ENCODE results near the gene MEIKIN.

The MEIKIN gene

DNA sequence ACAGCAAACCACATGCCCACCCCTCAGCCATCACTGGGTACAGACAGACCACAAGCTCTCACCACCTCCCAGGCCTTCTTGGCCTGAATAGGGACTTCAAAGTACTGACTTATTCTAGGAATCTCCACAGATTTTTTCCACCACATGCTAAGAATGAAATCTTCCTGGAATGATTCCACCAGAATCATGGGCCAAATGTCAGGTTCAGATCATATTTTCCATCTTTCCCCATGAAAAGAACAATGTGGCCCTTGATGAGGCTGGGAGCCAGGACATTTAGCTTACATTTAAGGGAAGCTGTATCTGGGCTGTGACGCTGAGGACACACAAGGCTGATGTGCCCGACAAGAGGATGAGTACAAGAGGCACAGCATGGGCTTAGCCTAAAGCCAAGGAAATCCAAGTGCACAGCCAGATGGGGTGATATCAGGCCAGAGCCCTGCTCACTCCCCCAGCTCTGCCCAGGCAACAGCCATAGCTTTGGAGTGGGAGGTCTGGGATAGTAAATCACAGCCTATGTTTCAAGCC lies 37.8 kb upstream of the MEIKIN start:
- TF ChIP-seq JUND (IDR thresholded peaks at IDR 0.05; ENCODE audit: low read depth) = no peak
- in situ Hi-C loops (cut with HindIII; ENCODE audit: low pct_unique_long_range_greater_than_20kb, low sequenced_read_pairs) = no loop called here
- no peak for DNase-seq (ENCODE audit: low read depth in 1 of 2, low spot score in 1 of 2)

DNA sequence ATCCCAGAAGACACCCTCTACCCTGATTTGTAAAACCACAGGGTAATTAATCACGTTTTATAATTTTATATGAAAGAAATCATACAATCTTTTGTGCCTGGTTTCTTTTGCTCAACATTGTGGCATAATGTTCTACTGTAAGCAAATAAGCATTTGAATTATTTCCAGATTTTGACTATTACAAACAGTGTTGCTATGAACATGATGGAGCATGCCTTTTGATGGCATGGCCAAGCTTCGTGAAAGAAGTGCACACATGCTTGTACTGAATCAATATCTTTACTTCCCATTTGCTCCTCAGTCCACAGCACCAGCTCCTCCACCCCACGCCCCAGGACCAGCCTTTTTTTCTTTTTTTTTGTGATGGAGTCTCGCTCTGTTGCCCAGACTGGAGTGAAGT lies 36.1 kb upstream of the MEIKIN start:
- no peak for TF ChIP-seq JUND (IDR thresholded peaks at IDR 0.05; ENCODE audit: low read depth)
- no peak for DNase-seq (ENCODE audit: low read depth in 1 of 2, low spot score in 1 of 2)
- in situ Hi-C loops (cut with HindIII; ENCODE audit: low pct_unique_long_range_greater_than_20kb, low sequenced_read_pairs) = no loop called here

DNA sequence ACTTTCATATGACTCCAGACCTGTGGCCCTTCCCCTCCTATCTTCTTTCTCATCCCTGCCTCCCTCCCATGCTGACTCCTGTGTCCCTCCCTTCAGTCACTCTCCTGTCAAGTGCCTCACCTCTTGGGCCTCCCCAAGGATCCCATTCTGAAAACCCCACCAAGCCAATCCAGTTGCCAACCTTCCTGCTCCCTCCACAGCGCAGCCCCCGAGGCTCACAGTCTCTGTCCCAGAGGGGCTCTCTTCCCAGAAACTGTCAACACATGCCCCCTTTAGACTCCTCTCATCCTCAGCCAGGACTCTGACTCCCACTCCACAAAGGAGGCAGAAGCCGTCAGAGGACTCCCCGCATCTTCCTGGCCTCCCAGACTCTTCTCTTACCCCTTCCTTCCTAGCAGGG lies 35.2 kb upstream of the MEIKIN start:
- DNase-seq (ENCODE audit: low read depth in 1 of 2, low spot score in 1 of 2) = no peak
- TF ChIP-seq JUND (IDR thresholded peaks at IDR 0.05; ENCODE audit: low read depth) = no peak

DNA sequence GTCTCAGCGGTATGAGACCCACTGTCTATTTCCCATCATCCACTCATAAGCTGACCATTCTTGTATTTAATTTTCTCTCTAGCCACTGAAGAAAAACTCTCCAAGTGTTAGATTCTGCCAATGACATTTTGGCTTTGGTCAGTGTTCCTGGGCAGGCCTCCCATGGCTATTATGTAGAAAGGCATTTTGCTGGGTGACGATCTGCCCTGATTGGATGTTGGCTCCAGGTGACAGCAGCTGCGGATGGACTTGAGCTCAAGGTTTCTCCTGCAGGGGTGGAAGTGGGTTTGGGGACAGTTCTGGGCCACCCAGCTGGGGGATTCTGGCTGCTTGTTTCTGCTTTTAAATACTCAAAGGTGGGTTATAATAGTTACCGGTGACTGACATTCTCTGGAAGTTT lies 34.4 kb upstream of the MEIKIN start:
- DNase-seq (ENCODE audit: low read depth in 1 of 2, low spot score in 1 of 2) = no peak
- in situ Hi-C loops (cut with HindIII; ENCODE audit: low pct_unique_long_range_greater_than_20kb, low sequenced_read_pairs) = no loop called here
- no peak for TF ChIP-seq JUND (IDR thresholded peaks at IDR 0.05; ENCODE audit: low read depth)

More for the DNA sequence above, 35.2 kb upstream of the MEIKIN start:
- in situ Hi-C loops (cut with HindIII; ENCODE audit: low pct_unique_long_range_greater_than_20kb, low sequenced_read_pairs) = no loop called here

DNA sequence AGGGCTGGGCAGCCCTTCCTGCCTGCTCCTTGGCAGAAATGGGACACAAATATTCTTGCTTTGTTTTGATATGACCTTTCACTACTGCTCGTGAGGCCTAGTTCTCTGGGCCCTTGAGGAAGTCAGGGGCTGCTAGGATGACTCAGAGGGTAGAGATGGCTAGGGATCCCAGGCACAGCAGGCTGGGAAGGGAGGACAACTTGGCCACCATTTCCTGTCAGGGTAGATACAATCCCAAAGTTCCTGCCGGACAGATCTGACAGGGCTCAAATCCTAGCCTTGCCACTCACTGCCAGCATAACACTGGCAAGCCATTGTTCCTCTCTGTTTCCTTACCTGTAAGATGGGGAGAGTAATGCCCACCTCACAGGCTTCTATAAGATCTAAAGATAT lies 31.7 kb upstream of the MEIKIN start:
- TF ChIP-seq JUND (IDR thresholded peaks at IDR 0.05; ENCODE audit: low read depth) = no peak
- DNase-seq (ENCODE audit: low read depth in 1 of 2, low spot score in 1 of 2) = no peak
- in situ Hi-C loops (cut with HindIII; ENCODE audit: low pct_unique_long_range_greater_than_20kb, low sequenced_read_pairs) = no loop called here

DNA sequence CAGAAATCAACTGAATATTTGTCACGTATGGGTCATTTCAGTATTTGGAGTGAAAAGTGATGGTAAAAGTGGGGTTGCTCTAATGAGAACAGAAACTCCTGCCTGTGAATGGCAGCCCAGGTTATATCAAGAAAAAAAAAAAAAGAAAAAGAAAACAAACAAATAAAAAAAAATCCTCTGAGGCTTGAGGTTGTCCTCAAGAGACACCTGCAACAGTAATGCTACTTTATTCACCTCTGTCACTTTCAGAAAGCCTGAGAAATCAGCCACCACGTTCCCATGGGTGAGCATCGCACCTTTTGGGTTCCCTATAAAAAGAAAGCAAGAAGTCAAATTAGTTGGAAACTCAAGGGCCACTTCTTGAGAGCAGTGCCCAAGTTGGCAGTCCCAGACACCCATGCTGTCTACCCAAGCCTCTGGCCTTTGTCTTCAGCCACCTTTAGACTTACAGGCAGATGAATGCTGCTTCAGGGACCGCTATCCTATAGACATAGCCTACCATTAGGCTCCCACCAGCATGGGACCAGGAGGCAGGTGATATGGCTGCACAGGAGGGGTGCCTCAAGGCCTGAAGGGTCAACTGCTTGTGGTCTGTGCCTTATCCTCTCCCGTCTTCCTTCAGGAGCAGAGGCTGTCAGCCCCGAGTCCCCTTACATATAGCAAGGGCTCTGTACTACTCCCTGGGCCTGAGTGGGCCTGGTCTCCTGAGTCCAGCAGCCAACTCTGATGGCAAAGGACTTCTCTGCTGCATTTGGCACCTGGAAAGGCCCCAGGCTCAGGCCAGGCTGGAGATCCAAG lies 31.1 kb upstream of the MEIKIN start:
- in situ Hi-C loops (cut with HindIII; ENCODE audit: low pct_unique_long_range_greater_than_20kb, low sequenced_read_pairs) = no loop called here
- DNase-seq (ENCODE audit: low read depth in 1 of 2, low spot score in 1 of 2) = no peak

DNA sequence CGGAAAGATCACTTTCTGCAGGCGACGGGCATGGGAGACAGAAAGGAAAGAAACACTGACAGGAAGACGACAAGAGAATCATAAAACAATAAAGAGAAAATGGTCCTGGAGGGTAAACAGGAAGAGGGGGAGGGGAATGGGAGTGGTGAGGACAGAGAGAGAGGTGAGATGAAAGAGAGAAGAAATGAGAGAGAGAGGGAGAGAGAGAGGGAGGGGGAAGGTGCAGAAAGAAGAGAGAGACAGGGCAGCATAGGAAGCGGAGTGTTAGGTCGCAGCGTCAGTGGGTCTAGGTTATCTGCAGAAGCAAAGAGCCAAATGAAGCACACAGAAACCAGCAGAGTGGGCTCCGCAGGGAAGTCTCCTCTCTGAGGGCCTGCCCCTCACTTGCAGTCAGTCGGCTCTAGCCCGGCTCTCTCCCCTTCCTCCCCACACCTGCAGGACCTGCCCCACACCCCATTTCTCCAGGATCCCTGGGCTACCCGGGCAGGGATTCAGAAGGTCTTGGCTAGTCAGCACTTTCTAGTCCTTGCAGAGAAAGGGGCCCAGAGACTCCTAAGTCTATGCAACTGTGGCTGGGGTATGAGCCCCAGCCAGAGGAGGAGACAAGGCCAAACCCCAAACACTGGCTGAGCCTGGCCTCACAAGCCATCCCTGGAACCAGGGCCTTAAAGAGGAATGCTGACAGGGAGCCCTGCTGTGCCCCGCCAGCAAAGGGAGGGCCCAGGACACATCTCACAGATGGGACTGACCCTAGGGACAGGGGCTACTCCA lies 29.7 kb upstream of the MEIKIN start:
- no peak for TF ChIP-seq JUND (IDR thresholded peaks at IDR 0.05; ENCODE audit: low read depth)
- in situ Hi-C loops (cut with HindIII; ENCODE audit: low pct_unique_long_range_greater_than_20kb, low sequenced_read_pairs) = no loop called here
- no peak for DNase-seq (ENCODE audit: low read depth in 1 of 2, low spot score in 1 of 2)

More for the DNA sequence above, 31.1 kb upstream of the MEIKIN start:
- TF ChIP-seq JUND (IDR thresholded peaks at IDR 0.05; ENCODE audit: low read depth) = no peak

DNA sequence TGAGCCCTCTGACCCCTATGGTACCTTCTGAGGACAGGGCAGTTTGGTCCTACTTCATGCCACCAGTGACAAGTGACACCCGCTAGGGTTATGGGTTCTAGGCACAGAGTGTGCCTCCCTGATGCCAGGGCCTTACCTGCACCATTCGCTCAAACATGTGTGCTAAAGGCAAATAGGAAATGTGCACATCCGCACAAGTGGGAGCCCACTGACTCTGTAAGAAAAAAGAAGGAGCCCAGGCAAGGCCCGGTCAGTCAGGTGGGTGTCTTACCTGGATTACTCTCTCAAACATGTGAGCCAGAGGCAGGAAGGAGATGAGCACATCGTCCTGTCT lies 29.1 kb upstream of the MEIKIN start:
- no peak for DNase-seq (ENCODE audit: low read depth in 1 of 2, low spot score in 1 of 2)
- in situ Hi-C loops (cut with HindIII; ENCODE audit: low pct_unique_long_range_greater_than_20kb, low sequenced_read_pairs) = no loop called here
- no peak for TF ChIP-seq JUND (IDR thresholded peaks at IDR 0.05; ENCODE audit: low read depth)

DNA sequence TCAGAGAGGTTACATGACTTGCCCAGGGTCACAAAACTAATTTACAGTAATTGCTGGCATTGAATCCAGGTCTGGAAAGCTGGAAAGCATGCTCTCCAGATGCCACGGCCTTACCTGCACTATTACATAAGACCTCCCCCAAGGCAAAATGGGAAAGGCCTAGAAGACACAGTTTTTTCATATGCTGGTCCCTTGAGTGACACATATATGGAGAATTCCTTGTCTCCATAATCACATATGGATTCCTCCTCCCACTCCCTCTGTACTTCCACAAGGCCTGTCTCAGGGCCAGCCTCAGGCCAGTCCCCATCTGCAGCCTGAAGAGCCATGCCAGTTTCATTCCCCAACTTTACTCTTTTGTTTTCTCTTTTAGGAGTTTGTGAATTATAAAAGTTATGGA lies 28.6 kb upstream of the MEIKIN start:
- in situ Hi-C loops (cut with HindIII; ENCODE audit: low pct_unique_long_range_greater_than_20kb, low sequenced_read_pairs) = no loop called here
- TF ChIP-seq JUND (IDR thresholded peaks at IDR 0.05; ENCODE audit: low read depth) = no peak
- no peak for DNase-seq (ENCODE audit: low read depth in 1 of 2, low spot score in 1 of 2)

DNA sequence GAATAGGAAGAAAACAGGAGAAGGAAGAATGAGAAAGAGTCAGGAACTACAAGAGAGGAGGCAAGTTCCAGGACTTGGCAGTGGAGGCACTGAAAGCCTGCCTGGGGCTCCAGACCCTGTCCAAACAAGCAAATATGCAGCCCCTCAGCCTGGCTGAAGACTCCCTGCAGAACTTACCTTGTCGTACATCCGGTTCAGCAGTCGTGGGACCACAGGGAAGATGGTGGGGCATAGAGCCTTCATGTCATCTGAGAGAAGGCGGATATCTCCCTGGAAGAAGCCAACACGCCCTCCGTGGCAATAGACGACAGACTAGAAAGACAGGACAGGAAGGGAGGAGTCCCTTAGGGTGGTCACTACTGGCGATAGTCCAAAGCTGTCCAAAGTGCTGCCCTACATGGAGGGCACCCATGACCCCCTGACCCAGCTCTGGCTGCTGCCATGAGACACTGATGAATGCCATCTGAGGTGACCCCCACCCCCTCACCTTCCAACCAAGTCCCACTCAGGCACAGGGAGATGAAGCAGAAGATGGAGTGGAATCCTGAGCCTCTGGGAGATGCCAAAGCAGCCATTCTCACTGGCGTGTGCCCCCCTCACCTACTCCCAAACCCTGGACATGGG lies 27.7 kb upstream of the MEIKIN start:
- in situ Hi-C loops (cut with HindIII; ENCODE audit: low pct_unique_long_range_greater_than_20kb, low sequenced_read_pairs) = no loop called here
- no peak for TF ChIP-seq JUND (IDR thresholded peaks at IDR 0.05; ENCODE audit: low read depth)
- DNase-seq (ENCODE audit: low read depth in 1 of 2, low spot score in 1 of 2) = no peak

DNA sequence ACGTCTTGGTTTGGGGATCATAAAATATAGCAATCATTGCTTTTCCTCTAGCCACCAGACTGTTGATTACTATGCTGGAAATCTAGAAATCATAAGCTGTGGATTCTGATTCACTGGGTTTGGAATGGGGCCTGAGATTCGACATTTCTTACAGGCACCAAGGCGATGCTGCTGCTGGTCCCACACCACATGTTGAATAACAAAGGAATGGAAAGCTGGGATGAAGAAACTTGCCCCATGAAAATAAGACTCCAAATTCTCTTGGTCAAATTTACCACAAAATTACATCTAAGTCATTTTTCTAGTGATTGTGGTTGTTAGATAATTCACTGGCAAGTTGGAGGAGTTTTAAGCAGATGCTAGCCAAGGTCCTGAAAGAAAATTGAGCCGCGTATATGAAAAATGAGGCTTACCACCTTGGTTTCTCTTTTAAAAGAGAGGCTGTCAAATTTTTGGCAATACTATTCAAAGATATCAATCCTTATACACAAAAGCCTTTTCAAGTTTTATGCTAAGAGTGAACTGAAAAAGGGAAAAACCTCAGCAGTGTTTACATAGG lies 23.0 kb upstream of the MEIKIN start:
- DNase-seq (ENCODE audit: low read depth in 1 of 2, low spot score in 1 of 2) = peak; percentile 18 to 36
- in situ Hi-C loops (cut with HindIII; ENCODE audit: low pct_unique_long_range_greater_than_20kb, low sequenced_read_pairs) = no loop called here
- TF ChIP-seq JUND (IDR thresholded peaks at IDR 0.05; ENCODE audit: low read depth) = no peak

DNA sequence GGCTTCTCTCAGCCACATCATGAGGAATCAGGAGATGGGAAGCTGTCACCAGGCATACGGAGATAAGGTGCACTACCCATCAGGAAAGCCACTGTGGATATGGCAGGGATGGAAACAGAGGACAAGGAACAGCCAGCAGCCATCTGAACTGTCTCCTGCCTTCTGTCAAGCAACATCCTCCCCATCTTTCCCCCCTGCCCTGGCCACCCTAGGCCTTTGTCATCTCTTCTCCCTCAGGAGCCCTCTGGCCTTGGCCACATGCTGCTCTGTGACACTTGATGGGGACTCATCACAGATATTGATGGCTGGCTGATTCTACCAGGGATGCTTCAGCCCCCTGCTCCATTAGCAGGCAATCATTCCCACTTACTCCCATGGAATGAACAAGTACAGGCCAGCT lies 21.1 kb upstream of the MEIKIN start:
- in situ Hi-C loops (cut with HindIII; ENCODE audit: low pct_unique_long_range_greater_than_20kb, low sequenced_read_pairs) = no loop called here
- no peak for TF ChIP-seq JUND (IDR thresholded peaks at IDR 0.05; ENCODE audit: low read depth)
- no peak for DNase-seq (ENCODE audit: low read depth in 1 of 2, low spot score in 1 of 2)

Measured in T47D (cell line).